Adrenal gland (tissue), 5 donors: ENCODE results near the gene NETO2.

Source experiments
- POLR2A ChIP-seq, 2 donors: fragments of 450-650 bp; IDR thresholded peaks; one replicate each; pipeline ENCODE4 v1.6.1; 2017; ENCODE audit warnings: antibody characterized with exemption in 2 of 2, mild to moderate bottlenecking in 2 of 2, moderate library complexity in 1 of 2
- TF ChIP-seq, protein P1 (sequence below), 6 experiments: fragments of 450-650 bp in 4 of 6; fragments of 200-600 bp in 2 of 6; sonication (generic) in 1 of 6; IDR thresholded peaks; 1 replicate in 5 of 6; 2 replicates in 1 of 6; pipeline versions ENCODE4 v1.5.1 to v1.8.0; 2016 to 2021; ENCODE audit warnings: antibody characterized with exemption in 6 of 6, mild to moderate bottlenecking in 2 of 6, moderate library complexity in 1 of 6
- donor health status: DM: no; HTN: no; CAD: no.

DNA sequence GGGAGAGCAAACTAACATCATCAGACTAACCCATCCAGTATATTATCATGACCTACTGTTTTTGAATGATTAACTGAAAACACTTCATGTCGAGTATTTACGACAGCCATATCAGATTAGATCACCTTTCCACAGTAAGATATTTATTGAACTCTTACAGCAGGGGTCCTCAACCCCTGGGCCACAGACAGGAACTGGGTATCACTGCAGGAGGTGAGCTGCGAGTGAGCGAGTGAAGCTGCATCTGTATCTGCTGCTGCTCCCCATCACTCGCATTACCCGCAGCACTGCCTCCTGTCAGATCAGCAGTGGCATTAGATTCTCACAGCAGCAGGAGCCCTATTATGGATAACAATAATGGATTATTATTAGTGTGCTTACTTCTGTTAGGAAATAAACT lies 59.5 kb downstream of the NETO2 start:
- TF ChIP-seq POLR2A (IDR thresholded peaks at IDR 0.05): no peak
- TF ChIP-seq, protein P1, sequence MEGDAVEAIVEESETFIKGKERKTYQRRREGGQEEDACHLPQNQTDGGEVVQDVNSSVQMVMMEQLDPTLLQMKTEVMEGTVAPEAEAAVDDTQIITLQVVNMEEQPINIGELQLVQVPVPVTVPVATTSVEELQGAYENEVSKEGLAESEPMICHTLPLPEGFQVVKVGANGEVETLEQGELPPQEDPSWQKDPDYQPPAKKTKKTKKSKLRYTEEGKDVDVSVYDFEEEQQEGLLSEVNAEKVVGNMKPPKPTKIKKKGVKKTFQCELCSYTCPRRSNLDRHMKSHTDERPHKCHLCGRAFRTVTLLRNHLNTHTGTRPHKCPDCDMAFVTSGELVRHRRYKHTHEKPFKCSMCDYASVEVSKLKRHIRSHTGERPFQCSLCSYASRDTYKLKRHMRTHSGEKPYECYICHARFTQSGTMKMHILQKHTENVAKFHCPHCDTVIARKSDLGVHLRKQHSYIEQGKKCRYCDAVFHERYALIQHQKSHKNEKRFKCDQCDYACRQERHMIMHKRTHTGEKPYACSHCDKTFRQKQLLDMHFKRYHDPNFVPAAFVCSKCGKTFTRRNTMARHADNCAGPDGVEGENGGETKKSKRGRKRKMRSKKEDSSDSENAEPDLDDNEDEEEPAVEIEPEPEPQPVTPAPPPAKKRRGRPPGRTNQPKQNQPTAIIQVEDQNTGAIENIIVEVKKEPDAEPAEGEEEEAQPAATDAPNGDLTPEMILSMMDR (IDR thresholded peaks at IDR 0.05): no peak
